Choroid plexus epithelial cell (primary cell): Measurements from ENCODE around the gene ATP5ME.

Source experiments
- DNase-seq: peaks from one replicate; pipeline ENCODE4 v3.0.0-alpha.2; 2010; ENCODE audit warnings: low read depth
- H3K4me3 ChIP-seq: 2 replicates; pipeline ENCODE4 v1.5.1; 2011; ENCODE audit warnings: low read depth, mild to moderate bottlenecking, control low read depth, low read length, moderate library complexity
- TF ChIP-seq, protein P1 (sequence below): conservative IDR thresholded peaks from 2 replicates; pipeline ENCODE4 v1.5.1; 2011; ENCODE audit warnings: low read depth, mild to moderate bottlenecking, control low read depth, inconsistent platforms, low read length, moderate library complexity

ATP5ME gene

DNA sequence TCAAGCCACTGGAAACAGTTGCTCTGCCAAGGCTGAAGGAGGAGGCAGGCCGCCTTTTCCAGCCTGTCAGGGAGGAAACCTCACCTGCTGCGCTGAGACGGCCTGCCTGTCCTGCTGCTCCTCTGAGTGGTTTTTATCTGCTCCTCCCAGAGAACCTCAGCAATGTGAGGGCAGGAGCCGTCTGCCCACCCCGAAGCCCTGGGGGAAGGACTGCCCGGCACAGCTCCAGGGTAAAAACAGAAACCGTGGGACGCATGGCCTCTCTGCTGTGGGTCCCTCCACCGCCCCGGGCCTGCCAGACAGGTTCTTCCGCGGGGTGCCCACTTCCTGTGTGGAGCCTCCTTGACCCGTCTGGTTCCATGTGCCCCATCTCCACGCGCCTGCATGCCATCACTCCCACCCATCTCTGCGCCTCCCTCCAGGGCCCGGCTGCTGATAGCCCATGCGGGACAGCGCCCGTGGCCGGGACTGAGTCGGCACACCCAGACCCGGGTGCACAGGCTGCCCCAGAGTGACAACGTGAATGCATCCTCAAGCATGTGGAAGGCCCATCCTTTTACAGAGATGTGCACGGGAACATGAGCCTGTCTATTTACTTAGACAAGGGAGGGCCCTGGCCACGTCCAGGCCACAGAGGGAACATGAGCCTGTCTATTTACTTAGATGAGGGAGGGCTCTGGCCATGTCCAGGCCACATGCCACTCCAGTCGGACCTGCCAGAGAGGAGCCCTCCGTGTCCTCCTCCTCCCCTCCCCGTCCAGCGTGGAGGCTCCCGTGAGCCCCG lies 18.9 kb upstream of the ATP5ME start:
- DNase-seq, result no peak
- TF ChIP-seq, protein P1, sequence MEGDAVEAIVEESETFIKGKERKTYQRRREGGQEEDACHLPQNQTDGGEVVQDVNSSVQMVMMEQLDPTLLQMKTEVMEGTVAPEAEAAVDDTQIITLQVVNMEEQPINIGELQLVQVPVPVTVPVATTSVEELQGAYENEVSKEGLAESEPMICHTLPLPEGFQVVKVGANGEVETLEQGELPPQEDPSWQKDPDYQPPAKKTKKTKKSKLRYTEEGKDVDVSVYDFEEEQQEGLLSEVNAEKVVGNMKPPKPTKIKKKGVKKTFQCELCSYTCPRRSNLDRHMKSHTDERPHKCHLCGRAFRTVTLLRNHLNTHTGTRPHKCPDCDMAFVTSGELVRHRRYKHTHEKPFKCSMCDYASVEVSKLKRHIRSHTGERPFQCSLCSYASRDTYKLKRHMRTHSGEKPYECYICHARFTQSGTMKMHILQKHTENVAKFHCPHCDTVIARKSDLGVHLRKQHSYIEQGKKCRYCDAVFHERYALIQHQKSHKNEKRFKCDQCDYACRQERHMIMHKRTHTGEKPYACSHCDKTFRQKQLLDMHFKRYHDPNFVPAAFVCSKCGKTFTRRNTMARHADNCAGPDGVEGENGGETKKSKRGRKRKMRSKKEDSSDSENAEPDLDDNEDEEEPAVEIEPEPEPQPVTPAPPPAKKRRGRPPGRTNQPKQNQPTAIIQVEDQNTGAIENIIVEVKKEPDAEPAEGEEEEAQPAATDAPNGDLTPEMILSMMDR, result no peak

DNA sequence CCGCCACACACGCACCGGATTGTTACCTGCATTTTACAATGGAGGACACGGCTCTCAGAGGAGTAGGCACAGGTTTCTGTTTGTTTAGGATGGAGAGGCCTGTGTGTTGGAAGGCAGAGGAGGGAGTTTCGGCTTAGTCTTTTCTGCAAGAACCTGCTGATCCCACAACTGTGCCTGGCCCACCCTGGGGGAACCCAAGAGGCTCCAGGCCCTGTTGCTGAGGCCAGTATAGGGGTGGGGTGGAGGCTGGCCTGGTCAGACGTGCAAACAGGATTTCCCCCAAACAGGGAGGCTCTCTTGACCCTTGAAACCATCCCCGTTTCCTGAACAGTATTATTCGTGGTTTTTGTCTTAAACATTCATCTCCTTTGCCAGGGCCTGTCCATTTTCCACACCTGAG lies 15.6 kb upstream of the ATP5ME start:
- H3K4me3 ChIP-seq, result no peak overlapping the region
- TF ChIP-seq, protein P1, result no peak
- no peak for DNase-seq

More for the DNA sequence above, 18.9 kb upstream of the ATP5ME start:
- H3K4me3 ChIP-seq, result no peak overlapping the region

DNA sequence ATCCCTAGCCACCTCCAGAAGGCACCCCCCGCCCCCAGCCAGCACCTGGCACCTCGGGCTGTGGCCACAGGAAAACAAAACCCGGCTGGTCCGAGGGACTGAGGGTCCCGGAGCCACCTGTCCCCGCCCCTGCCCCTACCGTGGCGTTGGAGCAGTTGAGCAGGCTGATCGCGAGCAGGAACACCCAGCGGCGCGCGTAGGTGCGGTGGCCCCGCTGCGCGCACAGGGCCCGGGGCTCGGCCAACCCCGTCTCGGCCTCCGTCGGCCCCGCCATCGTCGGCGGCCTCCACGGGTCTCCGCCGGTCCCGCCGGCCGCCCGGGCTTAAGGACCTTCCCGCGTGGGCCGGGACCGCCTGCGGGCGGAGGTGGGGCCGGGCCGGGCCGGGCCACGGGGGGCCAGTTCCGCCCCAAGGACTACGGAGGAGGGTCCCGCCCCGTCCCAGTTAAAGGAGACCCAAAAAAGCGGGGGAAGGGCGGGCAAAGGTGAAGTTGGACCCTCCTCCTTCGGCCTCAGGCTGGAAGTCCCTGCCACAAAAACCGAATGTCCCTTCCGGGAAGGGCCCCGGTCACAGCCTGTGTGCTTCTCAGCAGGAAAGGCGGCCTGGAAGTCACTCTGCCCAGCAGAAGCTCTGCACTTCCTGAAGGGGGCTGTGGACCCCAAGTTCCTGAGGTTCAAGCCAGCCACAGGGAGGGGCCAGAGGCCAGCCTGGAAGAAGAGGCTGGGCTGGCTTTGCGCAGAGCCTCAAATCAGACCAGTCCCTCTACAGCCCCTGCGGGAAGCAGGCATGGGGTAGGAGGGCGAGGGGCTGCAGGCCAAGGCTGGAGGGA lies 15.0 kb upstream of the ATP5ME start, which contains the start of gene SLC49A3:
Gene SLC49A3 (minus strand): TSS at position 298 of the 828 bp plus-strand sequence. CDS start 24 bp downstream, at position 274.
- TF ChIP-seq, protein P1, result no peak
- DNase-seq, result no peak

DNA sequence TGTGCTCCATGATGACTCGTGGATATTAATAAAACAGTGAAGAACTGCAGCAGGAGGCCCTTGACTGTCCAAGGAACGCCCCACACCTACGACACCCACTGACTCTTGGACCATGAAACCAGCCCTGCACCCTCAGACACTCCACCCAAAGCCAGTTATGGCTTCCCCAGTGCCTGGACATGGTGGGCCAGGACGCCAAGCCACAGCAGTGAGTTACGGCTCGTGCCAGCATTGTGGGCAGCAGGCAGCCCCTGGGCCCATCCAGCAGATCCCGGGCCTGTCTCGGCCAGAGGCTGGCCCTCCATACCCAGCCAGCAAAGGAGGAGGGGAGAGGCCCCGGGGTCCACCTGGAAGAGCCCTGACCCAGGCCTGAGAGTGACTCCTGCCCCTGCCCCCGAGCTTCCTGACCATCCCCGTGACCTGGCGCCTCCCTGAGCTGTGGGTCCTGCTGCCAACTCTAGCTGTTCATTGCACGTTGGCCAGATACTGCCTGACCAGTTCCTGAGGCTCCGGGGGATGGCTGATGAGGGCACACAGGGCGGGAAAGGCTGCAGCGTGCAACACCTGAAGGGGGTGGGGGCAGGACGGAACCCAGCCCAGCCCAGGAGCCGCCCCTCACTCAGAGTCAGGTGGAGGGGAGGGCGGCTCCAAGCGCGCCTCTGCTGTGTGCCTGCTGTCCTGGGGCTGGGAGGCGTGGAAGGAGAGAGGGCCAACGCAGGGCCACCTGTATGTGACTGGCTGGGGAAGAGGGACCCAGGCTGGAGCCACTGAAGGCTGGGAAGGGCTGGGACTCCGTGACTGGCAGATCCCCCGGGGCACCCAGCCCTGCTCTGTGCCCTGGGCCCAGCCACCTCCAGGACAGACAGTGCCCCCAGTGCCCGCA lies 14.1 kb upstream of the ATP5ME start:
- peak overlapping the region; percentile 56 for H3K4me3 ChIP-seq
- no peak for DNase-seq

More for the DNA sequence above, 15.0 kb upstream of the ATP5ME start, which contains the start of gene SLC49A3:
- peak within 1 kb of the TSS; percentile 56 for H3K4me3 ChIP-seq

DNA sequence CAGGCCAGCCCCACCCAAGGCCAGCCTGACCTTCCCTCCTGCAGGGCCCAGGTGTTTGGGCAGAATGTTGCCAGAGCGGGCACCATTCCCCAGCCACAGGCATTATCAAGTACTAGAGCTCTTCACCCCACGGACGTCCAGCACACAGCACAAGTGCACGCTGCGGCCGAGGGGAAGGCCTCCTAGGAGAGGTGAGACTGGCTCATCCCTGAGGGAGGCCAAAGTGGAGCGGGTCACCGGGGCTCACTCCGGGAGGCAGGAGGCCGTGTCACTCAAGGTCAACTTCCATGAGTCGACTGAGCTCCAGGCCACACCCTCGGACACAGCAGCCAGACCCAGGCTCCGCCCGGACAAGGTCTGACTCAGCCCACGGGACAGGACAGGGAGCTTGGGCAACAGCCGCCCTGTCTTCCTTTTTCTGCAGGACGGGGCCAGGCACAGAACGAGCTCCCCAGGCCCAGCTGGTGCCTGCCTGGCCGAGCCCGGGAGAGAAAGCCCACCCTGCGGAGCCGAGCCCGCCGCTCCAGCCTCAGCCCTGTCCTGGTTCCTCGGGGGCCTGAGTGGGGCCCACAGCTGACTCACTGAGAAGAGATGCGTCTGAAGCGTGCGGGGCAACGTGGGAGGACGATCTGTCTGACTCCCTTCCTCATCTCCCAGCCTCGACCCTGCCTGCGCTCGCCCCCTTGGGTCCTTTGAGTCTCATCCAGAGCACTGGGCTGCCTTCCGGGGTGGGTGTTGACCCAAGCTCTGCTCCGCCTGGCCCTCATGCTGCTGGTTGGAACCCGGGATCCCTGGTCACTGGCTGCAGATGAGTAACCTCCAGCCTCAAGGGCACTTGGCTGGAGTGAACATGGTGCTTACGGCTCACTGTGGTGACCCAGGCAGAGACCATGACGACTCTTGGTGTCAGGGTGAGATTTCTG lies 13.2 kb upstream of the ATP5ME start:
- TF ChIP-seq, protein P1, result no peak
- H3K4me3 ChIP-seq, result peak overlapping the region; percentile 29
- DNase-seq, result peak; percentile 92

More for the DNA sequence above, 14.1 kb upstream of the ATP5ME start:
- TF ChIP-seq, protein P1, result no peak
